SU-DHL-6 (cell line): ENCODE results near the gene AKAP6.

ENCODE experiments used
- CTCF ChIP-seq: fragments of 200-600 bp; sonication (generic); IDR thresholded peaks from one replicate; pipeline ENCODE4 v1.5.1; 2017; ENCODE audit warnings: antibody characterized with exemption, mild to moderate bottlenecking, low read length, moderate library complexity; ENCODE audit not compliant: insufficient read depth, poor library complexity, severe bottlenecking
- EZH2phosphoT487 ChIP-seq: fragments of 200-600 bp; sonication (generic), shearing (Covaris generic); conservative IDR thresholded peaks from 2 replicates; pipeline ENCODE4 v1.6.1; 2018; ENCODE audit warnings: mild to moderate bottlenecking, antibody characterized with exemption, low read length, moderate library complexity, mixed read lengths

- TF ChIP-seq CTCF (no peak), EZH2phosphoT487 (no peak)
Measured at GRCh38 chr14:32354716-32355115, 25.6 kb downstream of the AKAP6 start.
